T47D (cell line): ENCODE results near the gene SV2B.

ENCODE experiments used
- DNase-seq, 2 experiments: peaks; one replicate each; pipeline versions ENCODE4 v3.0.0 to v3.0.0-alpha.2; 2011 to 2012; ENCODE audit warnings: low read depth in 1 of 2, low spot score in 1 of 2
- JUND ChIP-seq: IDR thresholded peaks from 2 replicates; pipeline ENCODE4 v1.6.1; 2012; ENCODE audit warnings: low read depth
- in situ Hi-C: cut with HindIII; loops from 2 replicates; pipeline ENCODE4 v1.10.0; 2016; ENCODE audit warnings: low sequenced_read_pairs, low pct_unique_long_range_greater_than_20kb

SV2B gene

GRCh38 chr15:91259077-91259476 lies 159.0 kb downstream of the SV2B start:
- TF ChIP-seq JUND = no peak
- in situ Hi-C loops = no loop called here
- no peak for DNase-seq

- peak in 1 of 2 experiments; percentile 28 for DNase-seq
- in situ Hi-C loops = no loop called here
- TF ChIP-seq JUND = no peak
These were observed 161.3 kb downstream of the SV2B start for GRCh38 chr15:91261345-91261744.

GRCh38 chr15:91263632-91264531 lies 163.8 kb downstream of the SV2B start:
- peak in 1 of 2 experiments; percentile 58 for DNase-seq
- in situ Hi-C loops = no loop called here
- TF ChIP-seq JUND = no peak

- no peak for TF ChIP-seq JUND
- in situ Hi-C loops = no loop called here
- DNase-seq = no peak
These were observed 164.7 kb downstream of the SV2B start for GRCh38 chr15:91264651-91265351.

- peak in 1 of 2 experiments; percentile 10 for DNase-seq
- in situ Hi-C loops = no loop called here
- TF ChIP-seq JUND = no peak
These were observed 165.4 kb downstream of the SV2B start for GRCh38 chr15:91265416-91265940.

GRCh38 chr15:91268510-91268909 lies 168.5 kb downstream of the SV2B start:
- DNase-seq = peak in 1 of 2 experiments; percentile 30
- in situ Hi-C loops = no loop called here
- no peak for TF ChIP-seq JUND

GRCh38 chr15:91270747-91271146 lies 170.7 kb downstream of the SV2B start:
- no peak for DNase-seq
- TF ChIP-seq JUND = no peak
- in situ Hi-C loops = no loop called here

GRCh38 chr15:91271565-91272153 lies 171.6 kb downstream of the SV2B start:
- no peak for TF ChIP-seq JUND
- in situ Hi-C loops = no loop called here
- DNase-seq = peak in 1 of 2 experiments; percentile 81

GRCh38 chr15:91275844-91276243 lies 175.8 kb downstream of the SV2B start:
- no peak for TF ChIP-seq JUND
- in situ Hi-C loops = no loop called here
- no peak for DNase-seq

- in situ Hi-C loops = no loop called here
- DNase-seq = no peak
- no peak for TF ChIP-seq JUND
These were observed 178.9 kb downstream of the SV2B start for GRCh38 chr15:91278951-91279350.

- in situ Hi-C loops = no loop called here
- no peak for DNase-seq
- TF ChIP-seq JUND = no peak
These were observed 179.4 kb downstream of the SV2B start for GRCh38 chr15:91279486-91279885.

- no peak for TF ChIP-seq JUND
- DNase-seq = no peak
- in situ Hi-C loops = no loop called here
These were observed 181.9 kb downstream of the SV2B start for GRCh38 chr15:91281947-91282346.
